NCI-H2107 treated with DMSO at 0.1 percent for 48 hours (cell line): Measurements from ENCODE around the gene YES1.
"Not testable (repeated sequence)": the region's sequence is repeated elsewhere in the genome, so short reads cannot be mapped to it uniquely, and the experiment has no call there.

Source experiments
- DNase-seq: peaks from one replicate; lab custom pipeline; 2025; ENCODE audit not compliant: unreplicated experiment; lab: John Stamatoyannopoulos, UW

Gene YES1

GRCh38 chr18:785242-785641 is 26.8 kb downstream of the YES1 start:
- DNase-seq = no peak

GRCh38 chr18:784470-785172 is 27.4 kb downstream of the YES1 start:
- DNase-seq = no peak

- DNase-seq = no peak
These were observed 33.7 kb downstream of the YES1 start for GRCh38 chr18:778194-778927.

- DNase-seq = no peak
These were observed 35.0 kb downstream of the YES1 start for GRCh38 chr18:777021-777420.

GRCh38 chr18:776044-776443 is 36.0 kb downstream of the YES1 start:
- DNase-seq = not testable (repeated sequence)

GRCh38 chr18:774811-775210 is 37.2 kb downstream of the YES1 start:
- no peak for DNase-seq

GRCh38 chr18:773980-774624 is 37.9 kb downstream of the YES1 start:
- DNase-seq = no peak

- no peak for DNase-seq
These were observed 41.5 kb downstream of the YES1 start for GRCh38 chr18:770583-770961.

GRCh38 chr18:767961-768360 is 44.1 kb downstream of the YES1 start:
- no peak for DNase-seq

- no peak for DNase-seq
These were observed 44.8 kb downstream of the YES1 start for GRCh38 chr18:767084-767882.

GRCh38 chr18:766550-766860 is 45.5 kb downstream of the YES1 start:
- no peak for DNase-seq

GRCh38 chr18:765764-766549 is 46.1 kb downstream of the YES1 start:
- DNase-seq = no peak

- not testable (repeated sequence) for DNase-seq
These were observed 52.2 kb downstream of the YES1 start for GRCh38 chr18:759864-760263.

- DNase-seq = no peak
These were observed 56.5 kb downstream of the YES1 start for GRCh38 chr18:755506-755905.

GRCh38 chr18:754656-755055 is 57.4 kb downstream of the YES1 start:
- no peak for DNase-seq

- DNase-seq = no peak
These were observed 61.6 kb downstream of the YES1 start for GRCh38 chr18:750456-750855.

- no peak for DNase-seq
These were observed 67.0 kb downstream of the YES1 start for GRCh38 chr18:744832-745597.

GRCh38 chr18:741931-742512 is 70.0 kb downstream of the YES1 start:
- DNase-seq = peak; percentile 2

GRCh38 chr18:732371-732770 is 79.7 kb downstream of the YES1 start:
- DNase-seq = no peak

- no peak for DNase-seq
These were observed 80.9 kb downstream of the YES1 start for GRCh38 chr18:731185-731584.
